A673 (cell line): ENCODE results near the gene FBXO48. TPM values are rescaled to one million over a fixed set of nuclear protein-coding genes. Genes with fewer than 3 reads are reported as not detected.

Experiments
- BruUV-seq: library from RNA; stranded (reverse); fragments of 400-500 nt; replicated peaks from 2 replicates; lab custom pipeline; 2021; lab: Mats Ljungman, UMichigan
- CTCF ChIA-PET: fragments of 300-600 bp; sonication (Branson Sonifier 250); formaldehyde crosslinking; loops from one replicate; lab custom pipeline; 2022; ENCODE audit warnings: antibody characterized with exemption; lab: Charles Lee
- POLR2A ChIA-PET: fragments of 300-600 bp; sonication (Branson Sonifier 250); formaldehyde crosslinking; loops from one replicate; lab custom pipeline; 2022; ENCODE audit warnings: antibody characterized with exemption; ENCODE audit not compliant: low non-redundant PET; lab: Charles Lee
- DNase-seq: peaks from one replicate; pipeline ENCODE4 v3.0.0-alpha.2; 2015; ENCODE audit warnings: low spot score
- H3K27ac ChIP-seq: fragments of 200-600 bp; sonication (generic); 2 replicates; pipeline ENCODE4 v1.5.1; 2016; ENCODE audit warnings: mixed run types, low read depth, mild to moderate bottlenecking, mixed read lengths, antibody characterized with exemption, low read length; ENCODE audit not compliant: poor library complexity, severe bottlenecking
- H3K27me3 ChIP-seq: fragments of 200-600 bp; sonication (generic); replicated peaks from 2 replicates; pipeline ENCODE4 v1.6.1; 2017; ENCODE audit warnings: mixed run types, low read depth, mild to moderate bottlenecking, mixed read lengths, antibody characterized with exemption, low read length; ENCODE audit not compliant: insufficient read depth, poor library complexity
- H3K36me3 ChIP-seq: fragments of 200-600 bp; sonication (generic); 2 replicates; pipeline ENCODE4 v1.6.1; 2016; ENCODE audit warnings: mixed run types, mild to moderate bottlenecking, mixed read lengths, antibody characterized with exemption, low read length; ENCODE audit not compliant: insufficient read depth, poor library complexity, severe bottlenecking
- H3K4me1 ChIP-seq: fragments of 200-600 bp; sonication (generic); 2 replicates; pipeline ENCODE4 v1.6.1; 2017; ENCODE audit warnings: mixed run types, mild to moderate bottlenecking, mixed read lengths, antibody characterized with exemption, low read length; ENCODE audit not compliant: insufficient read depth, poor library complexity, severe bottlenecking
- H3K4me3 ChIP-seq: fragments of 200-600 bp; sonication (generic); 2 replicates; pipeline ENCODE4 v1.5.1; 2016; ENCODE audit warnings: low read depth, mixed run types, mild to moderate bottlenecking, mixed read lengths, low read length; ENCODE audit not compliant: poor library complexity, severe bottlenecking
- H3K9me3 ChIP-seq: fragments of 200-600 bp; sonication (generic); 2 replicates; pipeline ENCODE4 v1.6.1; 2016; ENCODE audit warnings: mixed run types, low read depth, mild to moderate bottlenecking, mixed read lengths, antibody characterized with exemption, low read length; ENCODE audit not compliant: poor library complexity, severe bottlenecking
- EZH2 ChIP-seq: fragments of 200-600 bp; sonication (generic); IDR thresholded peaks from 2 replicates; pipeline ENCODE4 v1.6.1; 2017; ENCODE audit warnings: borderline replicate concordance, low read depth, mild to moderate bottlenecking, mixed read lengths, antibody characterized with exemption, low read length; ENCODE audit not compliant: poor library complexity, severe bottlenecking
- intact Hi-C: fragments of 100-400 bp; cut with micrococcal nuclease; formaldehyde crosslinking; loops from one replicate; pipeline ENCODE4 v1.10.0; 2022; ENCODE audit not compliant: unreplicated experiment
- total RNA-seq: library from RNA; stranded (reverse); gene quantifications from 2 replicates; pipeline ENCODE4 v1.2.3, GENCODE V29; 2021
- TF ChIP-seq, protein P1 (sequence below): fragments of 300-800, 200-600 bp; sonication (generic); conservative IDR thresholded peaks from 2 replicates; pipeline ENCODE4 v1.5.1; 2017; ENCODE audit warnings: low read depth, mild to moderate bottlenecking, antibody characterized with exemption, low read length, moderate library complexity, mixed read lengths

FBXO48 gene
- total RNA-seq, 1 experiment from 2014 or later = 2.0 TPM

DNA sequence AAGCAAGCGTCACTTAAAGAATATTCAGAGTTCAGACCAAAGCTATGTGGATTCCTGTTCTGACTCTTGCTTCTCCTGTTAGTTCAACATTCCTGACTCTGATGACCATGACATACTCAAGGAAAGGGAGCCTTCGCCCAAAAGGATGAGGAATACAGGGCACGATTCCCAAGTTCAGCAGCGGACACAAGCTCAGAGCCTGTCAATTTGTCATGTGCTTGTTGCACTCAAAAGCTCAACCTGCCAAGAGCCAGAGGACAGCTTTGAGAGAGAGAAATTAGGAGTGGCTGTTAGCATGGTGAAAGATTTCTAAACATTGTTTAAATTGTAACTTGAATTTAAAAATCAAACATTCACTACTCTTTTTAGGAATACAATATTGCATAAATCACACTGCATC, 33.6 kb upstream of the FBXO48 start:
- intact Hi-C loops = no loop called here
- Histone ChIP-seq H3K27me3 (no peaks in the 10 kb centered on the region), H3K9me3 (no peaks in the 10 kb centered on the region), H3K4me3 (no peak overlapping the region), H3K4me1 (peaks cover 8% of the 10 kb centered on the region), H3K27ac (no peak overlapping the region), H3K36me3 (no peaks in the 10 kb centered on the region)
- DNase-seq = no peak
- TF ChIP-seq EZH2 = no peak
- TF ChIP-seq, protein P1, sequence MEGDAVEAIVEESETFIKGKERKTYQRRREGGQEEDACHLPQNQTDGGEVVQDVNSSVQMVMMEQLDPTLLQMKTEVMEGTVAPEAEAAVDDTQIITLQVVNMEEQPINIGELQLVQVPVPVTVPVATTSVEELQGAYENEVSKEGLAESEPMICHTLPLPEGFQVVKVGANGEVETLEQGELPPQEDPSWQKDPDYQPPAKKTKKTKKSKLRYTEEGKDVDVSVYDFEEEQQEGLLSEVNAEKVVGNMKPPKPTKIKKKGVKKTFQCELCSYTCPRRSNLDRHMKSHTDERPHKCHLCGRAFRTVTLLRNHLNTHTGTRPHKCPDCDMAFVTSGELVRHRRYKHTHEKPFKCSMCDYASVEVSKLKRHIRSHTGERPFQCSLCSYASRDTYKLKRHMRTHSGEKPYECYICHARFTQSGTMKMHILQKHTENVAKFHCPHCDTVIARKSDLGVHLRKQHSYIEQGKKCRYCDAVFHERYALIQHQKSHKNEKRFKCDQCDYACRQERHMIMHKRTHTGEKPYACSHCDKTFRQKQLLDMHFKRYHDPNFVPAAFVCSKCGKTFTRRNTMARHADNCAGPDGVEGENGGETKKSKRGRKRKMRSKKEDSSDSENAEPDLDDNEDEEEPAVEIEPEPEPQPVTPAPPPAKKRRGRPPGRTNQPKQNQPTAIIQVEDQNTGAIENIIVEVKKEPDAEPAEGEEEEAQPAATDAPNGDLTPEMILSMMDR = no peak
- ChIA-PET CTCF (no interaction called here), POLR2A (no interaction called here)
- no TSS peak for BruUV-seq

DNA sequence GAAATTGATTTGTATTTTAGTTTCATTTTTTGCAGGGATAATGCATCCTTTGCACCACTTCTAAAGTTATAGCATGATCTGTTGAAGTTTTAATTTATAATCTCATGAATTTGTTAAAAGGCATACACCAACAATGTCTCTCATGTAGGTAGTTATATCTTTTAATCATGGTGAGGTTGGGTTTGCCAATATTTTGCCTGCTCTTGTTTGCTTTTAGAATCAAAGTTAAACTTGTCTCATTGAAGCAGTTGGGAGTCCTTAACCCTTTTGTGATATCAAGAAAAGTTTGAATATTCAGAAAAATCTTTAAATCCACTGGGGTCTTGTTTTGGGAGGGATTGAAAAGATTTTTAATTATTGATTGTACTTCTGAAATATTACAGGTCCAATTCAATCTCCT, 32.0 kb upstream of the FBXO48 start:
- Histone ChIP-seq H3K36me3 (no peaks in the 10 kb centered on the region), H3K27ac (no peak overlapping the region), H3K4me1 (no peaks in the 10 kb centered on the region), H3K4me3 (no peak overlapping the region), H3K27me3 (no peaks in the 10 kb centered on the region), H3K9me3 (no peaks in the 10 kb centered on the region)
- DNase-seq = no peak
- intact Hi-C loops = loop anchor here (5.0 kb wide), 1 partner anchor 98 kb away; no protein-coding TSS in a partner anchor
- no peak for TF ChIP-seq EZH2
- TF ChIP-seq, protein P1 = no peak
- ChIA-PET CTCF (no interaction called here), POLR2A (interaction anchor here (0.7 kb wide), 1 partner anchor 409 kb away, joined by 3 read pairs; no protein-coding TSS in a partner anchor)
- no TSS peak for BruUV-seq

DNA sequence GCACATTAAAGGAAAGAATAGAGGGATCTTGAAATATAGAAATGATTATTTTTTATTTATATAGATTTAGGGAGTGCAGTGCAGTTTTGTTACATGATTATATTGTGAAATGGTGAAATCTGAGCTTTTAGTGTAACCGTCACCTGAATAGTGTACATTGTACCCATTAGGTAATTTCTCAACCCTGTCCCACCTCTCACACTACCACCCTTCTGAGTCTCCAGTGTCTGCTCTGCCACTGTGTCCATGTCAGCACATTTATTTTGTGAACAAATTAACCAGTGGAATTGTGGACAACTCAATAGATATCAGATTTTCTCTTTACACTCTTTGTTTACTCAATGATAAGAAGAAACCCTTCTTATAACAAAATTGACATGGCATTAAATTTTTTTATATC, 24.5 kb upstream of the FBXO48 start:
- ChIA-PET POLR2A (no interaction called here), CTCF (no interaction called here)
- Histone ChIP-seq H3K4me3 (no peak overlapping the region), H3K36me3 (no peaks in the 10 kb centered on the region), H3K27ac (no peak overlapping the region), H3K9me3 (no peaks in the 10 kb centered on the region), H3K4me1 (peaks cover 34% of the 10 kb centered on the region), H3K27me3 (no peaks in the 10 kb centered on the region)
- no TSS peak for BruUV-seq
- TF ChIP-seq EZH2 = no peak
- TF ChIP-seq, protein P1 = no peak
- DNase-seq = no peak
- intact Hi-C loops = no loop called here
